Tibial nerve (tissue), 4 donors: ENCODE measurements around the gene DNAJB6. TPM values are rescaled to one million over a fixed set of nuclear protein-coding genes. Genes with fewer than 3 reads are reported as not detected.

ENCODE experiments used
- DNase-seq, 2 donors: peaks; one replicate each; pipeline ENCODE4 v3.0.0-alpha.2; 2019; ENCODE audit warnings: low spot score in 2 of 2
- H3K27ac ChIP-seq, 4 donors: fragments of 200-600 bp; sonication (generic) in 3 of 4; one replicate each; pipeline ENCODE4 v1.5.1; 2017 to 2019; ENCODE audit warnings: mild to moderate bottlenecking in 1 of 4
- H3K27me3 ChIP-seq, 2 donors: fragments of 200-600 bp; sonication (generic) in 1 of 2; one replicate each; pipeline versions ENCODE4 v1.5.1 to v1.6.0; 2017 to 2019
- H3K36me3 ChIP-seq, 3 donors: fragments of 200-600 bp; sonication (generic); one replicate each; pipeline ENCODE4 v1.5.1; 2018 to 2019
- H3K4me1 ChIP-seq, 4 donors: fragments of 200-600 bp; sonication (generic) in 3 of 4; one replicate each; pipeline ENCODE4 v1.5.1; 2017 to 2019
- H3K4me3 ChIP-seq, 4 donors: fragments of 200-600 bp; sonication (generic) in 3 of 4; one replicate each; pipeline ENCODE4 v1.5.1; 2017 to 2019; ENCODE audit warnings: mild to moderate bottlenecking in 1 of 4, moderate library complexity in 1 of 4
- H3K9me3 ChIP-seq, 4 donors: fragments of 200-600 bp; sonication (generic) in 3 of 4; one replicate each; pipeline ENCODE4 v1.5.1; 2017 to 2019
- EP300 ChIP-seq, 2 donors: sonication (generic); formaldehyde crosslinking; IDR thresholded peaks; one replicate each; pipeline ENCODE4 v1.6.1; 2017; ENCODE audit warnings: antibody characterized with exemption in 2 of 2, mild to moderate bottlenecking in 1 of 2
- POLR2A ChIP-seq, 2 donors: fragments of 450-650 bp; IDR thresholded peaks; one replicate each; pipeline ENCODE4 v1.6.1; 2017; ENCODE audit warnings: antibody characterized with exemption in 2 of 2, mild to moderate bottlenecking in 2 of 2, moderate library complexity in 2 of 2
- WGBS, 2 donors: methylation state at CpG; one replicate each; pipeline ENCODE4 v1.1.5; 2018; 5-methylcytosine and 5-hydroxymethylcytosine counted together
- total RNA-seq, 4 donors: library from RNA; depleted of rRNA; stranded (reverse); fragments of >200 nt; gene quantifications; one replicate each; pipeline ENCODE4 v1.1.0, GENCODE V29; 2016
- TF ChIP-seq, protein P1 (sequence below), 5 experiments: fragments of 200-600 bp in 3 of 5; fragments of 450-650 bp in 2 of 5; sonication (generic) in 3 of 5; IDR thresholded peaks; one replicate each; pipeline ENCODE4 v1.5.1; 2016 to 2019; ENCODE audit warnings: antibody characterized with exemption in 5 of 5, mild to moderate bottlenecking in 3 of 5, moderate library complexity in 2 of 5

The DNAJB6 gene
- total RNA-seq, 4 donors from 2014 or later, result 85.5 to 106 (median 96.9) TPM

DNA sequence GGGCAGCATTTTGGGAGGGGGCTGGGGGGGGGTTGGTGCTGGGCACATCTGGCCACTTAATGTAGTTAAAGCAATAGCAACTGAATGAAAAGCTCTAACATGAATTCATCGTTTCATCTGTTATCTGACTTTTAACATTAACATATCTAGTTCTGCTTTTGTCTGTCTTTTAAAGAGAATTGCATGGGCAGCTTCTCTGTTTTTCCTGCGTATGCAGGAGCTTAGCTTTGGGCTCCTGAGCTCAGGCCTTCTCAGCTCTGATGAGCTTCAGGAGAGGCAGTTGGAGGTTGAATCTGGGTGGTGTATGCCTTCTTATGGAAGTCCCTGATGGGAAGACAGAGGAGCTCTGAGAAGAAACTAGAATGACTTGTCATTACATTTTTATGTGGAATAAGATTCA, 58.4 kb downstream of the DNAJB6 start:
- WGBS, 2 donors, result 72 to 87% methylated on average over 2 of the region's 2 CpGs
- Histone ChIP-seq H3K4me1 (peaks cover 0 to 33% (median 0%) of the 10 kb centered on the region in 4 donors), H3K9me3 (no peaks in the 10 kb centered on the region), H3K4me3 (no peak overlapping the region), H3K27ac (no peak overlapping the region), H3K27me3 (no peaks in the 10 kb centered on the region), H3K36me3 (peaks cover 0 to 58% (median 2%) of the 10 kb centered on the region in 3 donors)
- TF ChIP-seq POLR2A (IDR thresholded peaks at IDR 0.05), result no peak
- TF ChIP-seq, protein P1, sequence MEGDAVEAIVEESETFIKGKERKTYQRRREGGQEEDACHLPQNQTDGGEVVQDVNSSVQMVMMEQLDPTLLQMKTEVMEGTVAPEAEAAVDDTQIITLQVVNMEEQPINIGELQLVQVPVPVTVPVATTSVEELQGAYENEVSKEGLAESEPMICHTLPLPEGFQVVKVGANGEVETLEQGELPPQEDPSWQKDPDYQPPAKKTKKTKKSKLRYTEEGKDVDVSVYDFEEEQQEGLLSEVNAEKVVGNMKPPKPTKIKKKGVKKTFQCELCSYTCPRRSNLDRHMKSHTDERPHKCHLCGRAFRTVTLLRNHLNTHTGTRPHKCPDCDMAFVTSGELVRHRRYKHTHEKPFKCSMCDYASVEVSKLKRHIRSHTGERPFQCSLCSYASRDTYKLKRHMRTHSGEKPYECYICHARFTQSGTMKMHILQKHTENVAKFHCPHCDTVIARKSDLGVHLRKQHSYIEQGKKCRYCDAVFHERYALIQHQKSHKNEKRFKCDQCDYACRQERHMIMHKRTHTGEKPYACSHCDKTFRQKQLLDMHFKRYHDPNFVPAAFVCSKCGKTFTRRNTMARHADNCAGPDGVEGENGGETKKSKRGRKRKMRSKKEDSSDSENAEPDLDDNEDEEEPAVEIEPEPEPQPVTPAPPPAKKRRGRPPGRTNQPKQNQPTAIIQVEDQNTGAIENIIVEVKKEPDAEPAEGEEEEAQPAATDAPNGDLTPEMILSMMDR (IDR thresholded peaks at IDR 0.05), result no peak
- TF ChIP-seq EP300 (IDR thresholded peaks at IDR 0.05), result no peak
- DNase-seq, result no peak

- H3K27ac ChIP-seq, result no peak overlapping the region
- 84 to 89% methylated on average over 20 of the region's 20 CpGs for WGBS, 2 donors
- no peak overlapping the region for H3K4me3 ChIP-seq
- H3K9me3 ChIP-seq, result no peaks in the 10 kb centered on the region
- TF ChIP-seq, protein P1 (IDR thresholded peaks at IDR 0.05), result no peak
- TF ChIP-seq EP300 (IDR thresholded peaks at IDR 0.05) (no peak), POLR2A (IDR thresholded peaks at IDR 0.05) (no peak)
- H3K36me3 ChIP-seq, result peaks cover 0 to 58% (median 0%) of the 10 kb centered on the region in 3 donors
- DNase-seq, result no peak
- no peaks in the 10 kb centered on the region for H3K27me3 ChIP-seq
- H3K4me1 ChIP-seq, result peaks cover 0 to 23% (median 0%) of the 10 kb centered on the region in 4 donors
Observed at GRCh38 chr7:157396316-157397035, 59.7 kb downstream of the DNAJB6 start.

GRCh38 chr7:157397036-157397720, 60.4 kb downstream of the DNAJB6 start:
- H3K9me3 ChIP-seq, result no peaks in the 10 kb centered on the region
- DNase-seq, result no peak
- peak overlapping the region in 2 of 4 donors; percentile 51 to 60 for H3K27ac ChIP-seq
- TF ChIP-seq POLR2A (IDR thresholded peaks at IDR 0.05) (no peak), EP300 (IDR thresholded peaks at IDR 0.05) (no peak)
- TF ChIP-seq, protein P1 (IDR thresholded peaks at IDR 0.05), result no peak
- no peaks in the 10 kb centered on the region for H3K27me3 ChIP-seq
- peaks cover 0 to 23% (median 0%) of the 10 kb centered on the region in 4 donors for H3K4me1 ChIP-seq
- 95 to 96% methylated on average over 30 to 31 of the region's 31 CpGs for WGBS, 2 donors
- H3K4me3 ChIP-seq, result no peak overlapping the region
- H3K36me3 ChIP-seq, result peaks cover 0 to 62% (median 0%) of the 10 kb centered on the region in 3 donors

DNA sequence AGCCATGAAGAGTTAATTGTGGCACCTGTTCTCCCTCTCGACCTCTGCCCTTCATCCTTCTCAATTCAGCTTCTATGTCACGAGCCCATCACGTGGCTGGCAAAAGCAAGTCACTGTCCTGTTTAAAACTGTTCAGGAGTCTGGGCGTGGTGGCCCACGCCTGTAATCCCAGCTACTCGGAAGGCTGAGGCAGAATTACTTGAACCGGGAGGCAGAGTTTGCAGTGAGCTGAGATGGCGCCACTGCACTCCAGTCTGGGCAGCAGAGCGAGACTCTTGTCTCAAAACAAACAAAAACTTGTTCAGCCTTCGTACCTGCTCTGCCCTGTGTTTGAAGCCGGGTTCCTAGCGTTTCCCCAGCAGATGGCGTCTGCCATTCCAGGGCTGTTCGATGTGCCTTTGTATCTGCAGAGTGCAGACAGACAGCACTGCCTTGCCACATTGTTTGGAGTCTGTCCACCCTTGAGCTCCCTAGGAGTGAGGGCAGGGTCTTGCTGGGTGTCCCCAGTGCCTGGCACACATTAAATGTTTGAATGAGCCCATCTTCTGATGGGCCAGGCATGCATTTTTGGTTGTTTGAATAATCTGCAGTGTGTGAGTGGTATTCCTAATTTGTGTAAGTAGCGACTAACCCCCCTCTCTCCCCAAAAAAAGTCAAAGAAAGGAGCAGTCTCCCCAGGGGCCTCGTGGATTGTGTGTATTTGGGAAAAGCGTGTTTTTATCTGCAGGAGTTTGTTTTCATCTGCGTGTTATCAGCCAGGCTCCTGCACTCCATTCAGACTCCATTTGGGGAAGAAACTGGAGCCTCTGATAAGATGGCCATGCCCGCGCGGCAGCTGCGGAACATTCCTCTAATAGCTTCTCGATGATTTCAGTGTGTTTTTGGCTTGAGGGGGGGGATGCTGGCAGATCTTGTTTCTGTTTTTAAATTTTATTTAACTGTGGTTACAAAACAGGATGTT, 61.2 kb downstream of the DNAJB6 start:
- Histone ChIP-seq H3K9me3 (no peaks in the 10 kb centered on the region), H3K27ac (peak overlapping the region in 2 of 4 donors; percentile 51 to 60), H3K4me1 (peaks cover 0 to 23% (median 0%) of the 10 kb centered on the region in 4 donors), H3K4me3 (no peak overlapping the region), H3K27me3 (no peaks in the 10 kb centered on the region), H3K36me3 (peaks cover 0 to 65% (median 0%) of the 10 kb centered on the region in 3 donors)
- 44 to 49% methylated on average over 23 of the region's 23 CpGs for WGBS, 2 donors
- TF ChIP-seq EP300 (IDR thresholded peaks at IDR 0.05) (no peak), POLR2A (IDR thresholded peaks at IDR 0.05) (no peak)
- TF ChIP-seq, protein P1 (IDR thresholded peaks at IDR 0.05), result peak in 3 of 5 experiments; percentile 7 to 17 (median 11)
- DNase-seq, result no peak
